ENCODE data around the gene DNAH10. TPM values are rescaled to one million over a fixed set of nuclear protein-coding genes. Genes with fewer than 3 reads are reported as not detected.

DNAH10 gene
- total RNA-seq, 1 donor from 2014 or later, result under 0.01 TPM

DNA sequence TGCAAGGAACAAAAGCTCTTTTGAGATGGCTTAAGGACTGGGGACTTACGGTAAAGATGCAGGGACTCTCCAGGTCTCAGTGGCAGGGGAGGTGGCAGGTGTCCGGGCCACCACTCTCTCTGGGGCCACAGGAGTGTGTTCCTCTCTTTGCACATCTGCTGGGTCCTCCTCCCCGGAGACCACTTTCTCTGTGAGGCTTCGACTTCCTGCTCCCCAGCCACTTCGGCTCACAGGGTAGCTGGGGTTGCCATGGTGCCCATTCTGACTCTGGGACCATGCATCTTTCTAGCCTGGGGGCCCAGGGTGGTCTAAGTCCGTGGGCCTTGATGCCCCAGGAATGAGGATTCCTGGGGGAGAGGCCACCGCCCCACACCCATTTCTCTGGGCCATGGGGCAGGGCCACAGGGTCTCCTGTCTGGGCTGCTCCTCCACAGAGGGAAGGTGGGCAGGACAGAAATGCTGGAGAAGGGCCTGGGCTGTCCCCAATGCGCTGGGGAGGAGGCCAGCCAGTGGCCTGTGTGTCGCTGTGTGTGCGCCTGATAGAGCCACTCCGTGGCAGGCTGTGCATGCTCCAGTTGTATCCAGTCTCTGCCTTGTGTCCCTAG, 172.0 kb downstream of the DNAH10 start:
- H3K36me3 ChIP-seq (ENCODE audit: control insufficient read depth in 3 of 3, insufficient read depth in 3 of 3, low read length in 3 of 3), result peaks cover 12 to 21% (median 15%) of the 10 kb centered on the region in 3 donors
- H3K4me1 ChIP-seq (ENCODE audit: control insufficient read depth in 3 of 3, insufficient read depth in 3 of 3, low read length in 3 of 3), result no peaks in the 10 kb centered on the region
- H3K9ac ChIP-seq (ENCODE audit: low read depth in 1 of 3, low read length in 3 of 3), result no peak overlapping the region
- no peak overlapping the region for H3K4me3 ChIP-seq (ENCODE audit: low read length in 3 of 3)
- H3K9me3 ChIP-seq (ENCODE audit: control insufficient read depth in 3 of 3, low read length in 3 of 3), result no peaks in the 10 kb centered on the region
- peaks cover 0 to 10% (median 3%) of the 10 kb centered on the region in 3 donors for H3K27me3 ChIP-seq (ENCODE audit: control insufficient read depth in 3 of 3, insufficient read depth in 3 of 3, low read length in 3 of 3)
- no peak overlapping the region for H3K27ac ChIP-seq (ENCODE audit: low read depth, low read length)

DNA sequence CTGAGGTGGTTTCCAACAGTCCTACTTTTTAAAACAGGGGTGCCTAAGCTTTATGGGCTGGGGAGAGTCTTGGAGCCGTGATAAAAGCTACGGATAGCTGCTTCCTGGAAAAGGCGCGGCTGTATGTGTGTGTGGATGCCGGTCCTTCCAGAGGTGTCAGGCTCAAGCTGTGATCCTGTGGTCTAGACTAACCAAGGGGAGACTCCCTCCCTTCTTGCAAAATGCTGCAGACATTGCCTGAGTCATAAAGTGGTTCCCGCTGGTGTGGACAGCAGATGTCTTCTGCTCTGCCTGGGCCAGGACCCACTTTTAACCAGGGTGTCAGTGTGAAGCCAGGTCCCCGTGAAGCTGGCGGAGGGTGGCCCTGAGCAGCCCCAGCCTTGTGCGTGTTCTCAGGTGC, 172.7 kb downstream of the DNAH10 start:
- peaks cover 15 to 27% (median 19%) of the 10 kb centered on the region in 3 donors for H3K36me3 ChIP-seq (ENCODE audit: control insufficient read depth in 3 of 3, insufficient read depth in 3 of 3, low read length in 3 of 3)
- H3K4me1 ChIP-seq (ENCODE audit: control insufficient read depth in 3 of 3, insufficient read depth in 3 of 3, low read length in 3 of 3), result no peaks in the 10 kb centered on the region
- H3K4me3 ChIP-seq (ENCODE audit: low read length in 3 of 3), result no peak overlapping the region
- peaks cover 0 to 6% (median 1%) of the 10 kb centered on the region in 3 donors for H3K27me3 ChIP-seq (ENCODE audit: control insufficient read depth in 3 of 3, insufficient read depth in 3 of 3, low read length in 3 of 3)
- H3K9me3 ChIP-seq (ENCODE audit: control insufficient read depth in 3 of 3, low read length in 3 of 3), result no peaks in the 10 kb centered on the region
- H3K27ac ChIP-seq (ENCODE audit: low read depth, low read length), result no peak overlapping the region
- H3K9ac ChIP-seq (ENCODE audit: low read depth in 1 of 3, low read length in 3 of 3), result no peak overlapping the region

DNA sequence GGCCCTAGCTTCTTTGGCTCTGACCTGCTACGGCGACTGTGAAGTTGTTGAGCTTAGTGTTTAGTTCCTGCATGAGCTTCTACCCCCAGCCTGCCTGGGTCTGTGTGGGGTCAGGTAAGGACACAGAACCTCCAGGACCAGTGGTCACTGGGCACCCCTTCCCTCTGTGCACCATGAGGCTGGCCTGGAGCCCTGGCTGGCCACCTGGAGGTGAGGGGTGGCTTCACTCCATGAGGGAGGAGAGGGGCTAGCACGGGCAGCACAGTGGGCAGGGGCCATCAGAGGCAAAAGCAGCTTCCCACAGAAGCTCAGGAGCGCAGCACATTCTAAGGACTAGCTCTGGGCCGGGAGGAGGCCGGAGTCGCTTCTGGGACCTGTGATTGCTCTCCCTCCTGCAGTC, 173.9 kb downstream of the DNAH10 start:
- no peak overlapping the region for H3K27ac ChIP-seq (ENCODE audit: low read depth, low read length)
- H3K4me1 ChIP-seq (ENCODE audit: control insufficient read depth in 3 of 3, insufficient read depth in 3 of 3, low read length in 3 of 3), result no peaks in the 10 kb centered on the region
- H3K4me3 ChIP-seq (ENCODE audit: low read length in 3 of 3), result no peak overlapping the region
- H3K9ac ChIP-seq (ENCODE audit: low read depth in 1 of 3, low read length in 3 of 3), result peak overlapping the region in 1 of 3 donors; percentile 6
- no peaks in the 10 kb centered on the region for H3K9me3 ChIP-seq (ENCODE audit: control insufficient read depth in 3 of 3, low read length in 3 of 3)
- H3K36me3 ChIP-seq (ENCODE audit: control insufficient read depth in 3 of 3, insufficient read depth in 3 of 3, low read length in 3 of 3), result peaks cover 21 to 34% (median 25%) of the 10 kb centered on the region in 3 donors
- peaks cover 0 to 6% (median 0%) of the 10 kb centered on the region in 3 donors for H3K27me3 ChIP-seq (ENCODE audit: control insufficient read depth in 3 of 3, insufficient read depth in 3 of 3, low read length in 3 of 3)

GRCh38 chr12:123936471-123936870, 174.4 kb downstream of the DNAH10 start:
- no peaks in the 10 kb centered on the region for H3K4me1 ChIP-seq (ENCODE audit: control insufficient read depth in 3 of 3, insufficient read depth in 3 of 3, low read length in 3 of 3)
- peaks cover 0 to 2% (median 0%) of the 10 kb centered on the region in 3 donors for H3K27me3 ChIP-seq (ENCODE audit: control insufficient read depth in 3 of 3, insufficient read depth in 3 of 3, low read length in 3 of 3)
- no peaks in the 10 kb centered on the region for H3K9me3 ChIP-seq (ENCODE audit: control insufficient read depth in 3 of 3, low read length in 3 of 3)
- H3K36me3 ChIP-seq (ENCODE audit: control insufficient read depth in 3 of 3, insufficient read depth in 3 of 3, low read length in 3 of 3), result peaks cover 27 to 38% (median 27%) of the 10 kb centered on the region in 3 donors
- peak overlapping the region in 1 of 3 donors; percentile 6 for H3K9ac ChIP-seq (ENCODE audit: low read depth in 1 of 3, low read length in 3 of 3)
- H3K27ac ChIP-seq (ENCODE audit: low read depth, low read length), result no peak overlapping the region
- no peak overlapping the region for H3K4me3 ChIP-seq (ENCODE audit: low read length in 3 of 3)

GRCh38 chr12:123936956-123937706, 175.0 kb downstream of the DNAH10 start:
- H3K27ac ChIP-seq (ENCODE audit: low read depth, low read length), result no peak overlapping the region

DNA sequence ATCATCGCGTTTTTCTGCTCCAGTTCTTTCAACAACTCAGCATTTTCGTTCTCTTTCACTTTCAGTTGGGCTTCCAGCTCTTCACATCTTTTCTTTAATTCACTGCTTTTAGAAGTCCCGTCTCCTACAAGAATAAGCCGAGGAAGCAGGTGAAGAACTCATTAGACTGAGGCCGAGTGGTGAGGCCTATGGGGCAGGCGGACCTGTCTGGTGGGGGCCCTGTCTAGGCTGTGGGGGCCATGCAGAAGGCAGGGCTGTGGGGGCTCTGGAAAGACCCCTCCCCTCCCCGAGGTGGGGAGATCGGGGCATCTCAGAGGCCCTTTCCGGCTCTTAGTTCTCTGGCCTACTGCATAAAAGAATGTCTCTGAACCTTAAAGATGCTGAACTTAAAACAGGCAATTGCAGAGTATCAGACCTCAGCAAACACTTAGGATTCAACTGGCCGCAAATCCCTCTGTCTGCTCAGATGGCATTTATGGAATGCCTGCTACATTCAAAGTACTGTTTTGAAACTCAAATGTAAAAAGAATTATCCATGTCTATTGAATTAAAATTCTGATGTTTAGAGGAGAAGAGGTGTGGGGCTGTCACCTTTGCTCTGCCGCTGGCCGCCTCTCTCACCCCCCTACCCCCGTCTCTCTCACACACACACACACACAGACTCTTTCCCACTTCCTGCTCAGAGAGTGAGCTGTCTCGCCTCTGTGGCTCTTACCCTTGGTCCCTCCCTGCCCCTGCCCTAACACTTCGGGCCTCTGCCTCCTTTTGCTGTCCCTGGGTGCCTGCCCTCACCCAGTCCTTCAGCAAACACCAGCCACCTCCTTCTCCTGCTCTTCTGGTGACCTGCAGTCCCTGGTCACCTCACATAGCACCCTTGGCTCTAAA, 175.8 kb downstream of the DNAH10 start:
- Histone ChIP-seq H3K27ac (ENCODE audit: low read depth, low read length) (no peak overlapping the region), H3K9me3 (ENCODE audit: control insufficient read depth in 3 of 3, low read length in 3 of 3) (peaks cover 0 to 2% (median 0%) of the 10 kb centered on the region in 3 donors), H3K4me1 (ENCODE audit: control insufficient read depth in 3 of 3, insufficient read depth in 3 of 3, low read length in 3 of 3) (no peaks in the 10 kb centered on the region), H3K27me3 (ENCODE audit: control insufficient read depth in 3 of 3, insufficient read depth in 3 of 3, low read length in 3 of 3) (no peaks in the 10 kb centered on the region), H3K9ac (ENCODE audit: low read depth in 1 of 3, low read length in 3 of 3) (no peak overlapping the region), H3K36me3 (ENCODE audit: control insufficient read depth in 3 of 3, insufficient read depth in 3 of 3, low read length in 3 of 3) (peaks cover 41 to 48% (median 42%) of the 10 kb centered on the region in 3 donors), H3K4me3 (ENCODE audit: low read length in 3 of 3) (no peak overlapping the region)

More at GRCh38 chr12:123936956-123937706, 175.0 kb downstream of the DNAH10 start:
- Histone ChIP-seq H3K9ac (ENCODE audit: low read depth in 1 of 3, low read length in 3 of 3) (no peak overlapping the region), H3K36me3 (ENCODE audit: control insufficient read depth in 3 of 3, insufficient read depth in 3 of 3, low read length in 3 of 3) (peaks cover 33 to 44% (median 34%) of the 10 kb centered on the region in 3 donors), H3K27me3 (ENCODE audit: control insufficient read depth in 3 of 3, insufficient read depth in 3 of 3, low read length in 3 of 3) (no peaks in the 10 kb centered on the region), H3K4me3 (ENCODE audit: low read length in 3 of 3) (no peak overlapping the region), H3K9me3 (ENCODE audit: control insufficient read depth in 3 of 3, low read length in 3 of 3) (peaks cover 0 to 2% (median 0%) of the 10 kb centered on the region in 3 donors), H3K4me1 (ENCODE audit: control insufficient read depth in 3 of 3, insufficient read depth in 3 of 3, low read length in 3 of 3) (no peaks in the 10 kb centered on the region)

- peaks cover 0 to 2% (median 0%) of the 10 kb centered on the region in 3 donors for H3K9me3 ChIP-seq (ENCODE audit: control insufficient read depth in 3 of 3, low read length in 3 of 3)
- H3K9ac ChIP-seq (ENCODE audit: low read depth in 1 of 3, low read length in 3 of 3), result no peak overlapping the region
- no peaks in the 10 kb centered on the region for H3K27me3 ChIP-seq (ENCODE audit: control insufficient read depth in 3 of 3, insufficient read depth in 3 of 3, low read length in 3 of 3)
- H3K36me3 ChIP-seq (ENCODE audit: control insufficient read depth in 3 of 3, insufficient read depth in 3 of 3, low read length in 3 of 3), result peaks cover 47 to 53% (median 48%) of the 10 kb centered on the region in 3 donors
- H3K4me1 ChIP-seq (ENCODE audit: control insufficient read depth in 3 of 3, insufficient read depth in 3 of 3, low read length in 3 of 3), result no peaks in the 10 kb centered on the region
- no peak overlapping the region for H3K27ac ChIP-seq (ENCODE audit: low read depth, low read length)
- no peak overlapping the region for H3K4me3 ChIP-seq (ENCODE audit: low read length in 3 of 3)
These were observed 176.8 kb downstream of the DNAH10 start for GRCh38 chr12:123938679-123939480.

DNA sequence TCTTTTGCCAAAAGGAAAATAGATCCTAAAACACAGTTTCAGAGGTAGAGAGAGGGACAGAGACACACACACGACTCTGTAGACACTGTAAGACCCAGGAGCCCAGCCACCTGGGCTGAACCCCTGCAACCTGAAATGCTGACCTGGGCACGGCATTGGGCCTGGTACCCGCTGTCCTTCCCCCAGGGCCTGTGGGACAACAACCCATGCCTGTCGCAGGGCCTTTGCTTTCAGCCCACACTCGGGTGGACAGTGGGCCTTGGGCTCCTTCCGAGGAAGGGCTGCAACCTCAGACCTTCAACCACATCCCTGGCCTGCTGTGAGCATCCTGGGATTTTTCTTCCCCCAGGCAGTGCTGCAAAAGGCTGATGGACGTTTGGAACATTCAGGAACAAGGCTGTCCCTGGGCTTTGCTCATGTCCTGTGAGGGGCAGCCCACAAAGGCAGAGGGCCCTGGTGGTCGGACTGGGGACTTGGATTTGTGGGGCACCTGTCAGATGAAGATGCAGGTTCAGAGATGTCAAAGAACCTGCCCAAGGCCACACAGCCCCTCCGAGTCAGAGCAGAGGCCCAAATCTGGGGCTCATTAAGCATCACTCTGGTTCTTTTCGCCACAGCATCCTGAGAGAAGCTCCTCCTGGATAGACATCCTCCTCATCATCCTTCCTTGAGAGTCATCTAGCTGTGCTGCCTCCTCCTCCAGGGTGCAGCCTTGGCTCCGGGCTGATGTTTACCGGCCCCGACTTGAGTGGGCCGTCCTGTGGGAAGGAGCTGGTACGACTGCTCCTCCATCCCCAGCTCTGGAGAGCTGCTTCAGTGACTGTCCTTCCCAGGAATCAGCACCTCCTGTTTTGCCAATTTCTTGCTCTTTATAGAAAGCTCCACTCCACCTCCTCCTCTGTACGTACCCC, 177.9 kb downstream of the DNAH10 start:
- H3K36me3 ChIP-seq (ENCODE audit: control insufficient read depth in 3 of 3, insufficient read depth in 3 of 3, low read length in 3 of 3), result peaks cover 48 to 57% (median 56%) of the 10 kb centered on the region in 3 donors
- no peak overlapping the region for H3K27ac ChIP-seq (ENCODE audit: low read depth, low read length)
- H3K27me3 ChIP-seq (ENCODE audit: control insufficient read depth in 3 of 3, insufficient read depth in 3 of 3, low read length in 3 of 3), result no peaks in the 10 kb centered on the region
- peaks cover 0 to 2% (median 0%) of the 10 kb centered on the region in 3 donors for H3K9me3 ChIP-seq (ENCODE audit: control insufficient read depth in 3 of 3, low read length in 3 of 3)
- no peak overlapping the region for H3K4me3 ChIP-seq (ENCODE audit: low read length in 3 of 3)
- no peaks in the 10 kb centered on the region for H3K4me1 ChIP-seq (ENCODE audit: control insufficient read depth in 3 of 3, insufficient read depth in 3 of 3, low read length in 3 of 3)
- H3K9ac ChIP-seq (ENCODE audit: low read depth in 1 of 3, low read length in 3 of 3), result no peak overlapping the region
